ENCODE data around the gene ZNF503.

The ZNF503 gene

GRCh38 chr10:75351637-75352036 is 49.9 kb downstream of the ZNF503 start:
- TF ChIP-seq CREB1 (IDR thresholded peaks at IDR 0.05; ENCODE audit: low read depth) (no peak), ZBTB7A (IDR thresholded peaks at IDR 0.05; ENCODE audit: low read depth) (no peak), YY1 (IDR thresholded peaks at IDR 0.05; ENCODE audit: low read depth) (no peak)

GRCh38 chr10:75350791-75351190 is 50.8 kb downstream of the ZNF503 start:
- TF ChIP-seq ZBTB7A (IDR thresholded peaks at IDR 0.05; ENCODE audit: low read depth) = no peak
- no peak for TF ChIP-seq FOXM1 (IDR thresholded peaks at IDR 0.05; ENCODE audit: borderline replicate concordance, low read depth)
- no peak for TF ChIP-seq RAD21 (IDR thresholded peaks at IDR 0.05; ENCODE audit: low read depth)
- TF ChIP-seq USF1 (IDR thresholded peaks at IDR 0.05) = no peak
- TF ChIP-seq REST (IDR thresholded peaks at IDR 0.05; ENCODE audit: low read depth) = no peak
- TF ChIP-seq EGR1 (IDR thresholded peaks at IDR 0.05) = no peak
- TF ChIP-seq CREB1 (IDR thresholded peaks at IDR 0.05; ENCODE audit: low read depth) = no peak
